Measurements from ENCODE around the gene ACAD10. TPM values are rescaled to one million over a fixed set of nuclear protein-coding genes. Genes with fewer than 3 reads are reported as not detected.

The ACAD10 gene
- total RNA-seq, 4 donors from 2014 or later: 49.0 to 198 (median 54.7) TPM

GRCh38 chr12:111764120-111764821, 78.4 kb downstream of the ACAD10 start:
- in situ Hi-C loops (cut with MboI; ENCODE audit: low pct_ligation_motif_present in 1 of 4, low pct_unique_long_range_greater_than_20kb in 1 of 4, low sequenced_read_pairs in 3 of 4) (no loop called here), intact Hi-C loops (cut with DNase I; ENCODE audit: low total_unique reads) (no loop called here)
- peaks cover 6 to 25% (median 20%) of the 10 kb centered on the region in 4 donors for H3K4me1 ChIP-seq
- DNase-seq: no peak
- no peaks in the 10 kb centered on the region for H3K27me3 ChIP-seq
- no peak overlapping the region for H3K4me3 ChIP-seq
- H3K36me3 ChIP-seq: no peaks in the 10 kb centered on the region
- H3K9me3 ChIP-seq: no peaks in the 10 kb centered on the region
- WGBS, 2 donors (ENCODE audit: low coverage in 1 of 2): 70 to 71% methylated on average over 6 of the region's 6 CpGs
- no peak for TF ChIP-seq EP300 (IDR thresholded peaks at IDR 0.05; ENCODE audit: low read depth)
- no peak for TF ChIP-seq CTCF (IDR thresholded peaks at IDR 0.05)
- no peak overlapping the region for H3K27ac ChIP-seq

GRCh38 chr12:111766608-111767361, 80.9 kb downstream of the ACAD10 start, which contains the start of gene ALDH2:
Gene ALDH2, plus strand, starts transcription at chr12:111766933. Its CDS starts 50 bp downstream, at chr12:111766983.
- peak; percentile 84 for DNase-seq
- no peaks in the 10 kb centered on the region for H3K36me3 ChIP-seq
- peak within 1 kb of the TSS; percentile 88 to 94 (median 92) for H3K27ac ChIP-seq
- 3% methylated on average over 57 of the region's 73 CpGs; no CpG with 5 or more reads in 1 of the 2 donors for WGBS, 2 donors (ENCODE audit: low coverage in 1 of 2)
- in situ Hi-C loops (cut with MboI; ENCODE audit: low pct_ligation_motif_present in 1 of 4, low pct_unique_long_range_greater_than_20kb in 1 of 4, low sequenced_read_pairs in 3 of 4): no loop called here
- H3K4me1 ChIP-seq: peaks cover 19 to 50% (median 44%) of the 10 kb centered on the region in 4 donors
- no peaks in the 10 kb centered on the region for H3K27me3 ChIP-seq
- no peaks in the 10 kb centered on the region for H3K9me3 ChIP-seq
- peak within 1 kb of the TSS; percentile 47 to 87 (median 83) for H3K4me3 ChIP-seq
- TF ChIP-seq CTCF (IDR thresholded peaks at IDR 0.05) (peak in 2 of 5 experiments; percentile 2 to 22), EP300 (IDR thresholded peaks at IDR 0.05; ENCODE audit: low read depth) (no peak), POLR2A (IDR thresholded peaks at IDR 0.05) (peak; percentile 86), POLR2AphosphoS5 (IDR thresholded peaks at IDR 0.05) (peak; percentile 94 to 97 (median 95))
- intact Hi-C loops (cut with DNase I; ENCODE audit: low total_unique reads): no loop called here

- TF ChIP-seq CTCF (IDR thresholded peaks at IDR 0.05) (no peak), POLR2AphosphoS5 (IDR thresholded peaks at IDR 0.05) (peak in 1 of 3 donors; percentile 7)
- intact Hi-C loops (cut with DNase I; ENCODE audit: low total_unique reads): no loop called here
- Histone ChIP-seq H3K9me3 (no peaks in the 10 kb centered on the region), H3K36me3 (no peaks in the 10 kb centered on the region), H3K27ac (peak overlapping the region; percentile 88 to 94 (median 92)), H3K4me3 (peak overlapping the region; percentile 47 to 87 (median 83)), H3K4me1 (peaks cover 19 to 58% (median 51%) of the 10 kb centered on the region in 4 donors), H3K27me3 (no peaks in the 10 kb centered on the region)
- peak; percentile 58 for DNase-seq
- 0 to 21% methylated on average over 3 to 18 of the region's 18 CpGs for WGBS, 2 donors (ENCODE audit: low coverage in 1 of 2)
- in situ Hi-C loops (cut with MboI; ENCODE audit: low pct_ligation_motif_present in 1 of 4, low pct_unique_long_range_greater_than_20kb in 1 of 4, low sequenced_read_pairs in 3 of 4): no loop called here
These were observed 81.7 kb downstream of the ACAD10 start for GRCh38 chr12:111767362-111768158.
